ENCODE data around the gene MEF2B.

The MEF2B gene

GRCh38 chr19:19133985-19134384 is 36.1 kb downstream of the MEF2B start:
- H3K27ac ChIP-seq, result no peak overlapping the region
- TF ChIP-seq ZFX (IDR thresholded peaks at IDR 0.05; ENCODE audit: borderline replicate concordance), result no peak
- no peak for TF ChIP-seq CTCF (IDR thresholded peaks at IDR 0.05)

- no peak for TF ChIP-seq ZFX (IDR thresholded peaks at IDR 0.05; ENCODE audit: borderline replicate concordance)
- TF ChIP-seq CTCF (IDR thresholded peaks at IDR 0.05), result no peak
- H3K27ac ChIP-seq, result no peak overlapping the region
Measured at GRCh38 chr19:19132912-19133311, 37.2 kb downstream of the MEF2B start.

- no peak for TF ChIP-seq CTCF (IDR thresholded peaks at IDR 0.05)
- TF ChIP-seq ZFX (IDR thresholded peaks at IDR 0.05; ENCODE audit: borderline replicate concordance), result no peak
- no peak overlapping the region for H3K27ac ChIP-seq
Measured at GRCh38 chr19:19131989-19132388, 38.1 kb downstream of the MEF2B start.

GRCh38 chr19:19126102-19126501 is 44.0 kb downstream of the MEF2B start:
- H3K27ac ChIP-seq, result no peak overlapping the region

GRCh38 chr19:19123386-19123785 is 46.7 kb downstream of the MEF2B start:
- no peak overlapping the region for H3K27ac ChIP-seq
- TF ChIP-seq ZFX (IDR thresholded peaks at IDR 0.05; ENCODE audit: borderline replicate concordance) (no peak), CTCF (IDR thresholded peaks at IDR 0.05) (no peak)

More at GRCh38 chr19:19126102-19126501, 44.0 kb downstream of the MEF2B start:
- TF ChIP-seq CTCF (IDR thresholded peaks at IDR 0.05), result no peak
- no peak for TF ChIP-seq ZFX (IDR thresholded peaks at IDR 0.05; ENCODE audit: borderline replicate concordance)

GRCh38 chr19:19122902-19123301 is 47.2 kb downstream of the MEF2B start:
- no peak overlapping the region for H3K27ac ChIP-seq
- TF ChIP-seq ZFX (IDR thresholded peaks at IDR 0.05; ENCODE audit: borderline replicate concordance) (no peak), CTCF (IDR thresholded peaks at IDR 0.05) (no peak)

GRCh38 chr19:19121371-19121770 is 48.7 kb downstream of the MEF2B start:
- H3K27ac ChIP-seq, result no peak overlapping the region
- TF ChIP-seq CTCF (IDR thresholded peaks at IDR 0.05), result no peak
- no peak for TF ChIP-seq ZFX (IDR thresholded peaks at IDR 0.05; ENCODE audit: borderline replicate concordance)

Data from 22Rv1 (cell line).